Embryonic facial prominence (tissue), 1 donor: ENCODE data around the gene HPS1.
"Not testable (repeated sequence)": the region's sequence is repeated elsewhere in the genome, so short reads cannot be mapped to it uniquely, and the experiment has no call there.

Source experiments
- DNase-seq: peaks from one replicate; pipeline ENCODE4 v3.0.0-alpha.2; 2016; ENCODE audit errors: extremely low spot score

HPS1 gene

DNA sequence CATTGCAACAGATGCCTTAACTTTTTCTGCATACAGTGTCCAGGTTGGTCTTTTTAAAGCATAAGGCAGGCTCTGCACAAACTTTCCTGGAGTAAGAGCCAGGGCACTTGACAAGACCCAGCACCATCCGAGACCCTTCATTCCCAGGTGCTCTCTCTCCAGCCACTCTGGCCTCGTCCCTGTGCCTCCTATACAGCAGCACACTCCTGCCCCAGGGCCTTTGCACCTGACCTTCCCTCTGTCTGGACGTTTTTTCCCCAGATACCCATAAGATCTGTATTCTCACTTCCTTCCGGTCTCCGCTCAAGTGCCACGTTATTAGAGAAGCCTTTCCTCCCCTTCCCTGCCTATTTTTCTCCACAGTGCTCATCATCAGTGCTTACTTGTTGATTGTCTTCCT, 57.3 kb downstream of the HPS1 start:
- no peak for DNase-seq

DNA sequence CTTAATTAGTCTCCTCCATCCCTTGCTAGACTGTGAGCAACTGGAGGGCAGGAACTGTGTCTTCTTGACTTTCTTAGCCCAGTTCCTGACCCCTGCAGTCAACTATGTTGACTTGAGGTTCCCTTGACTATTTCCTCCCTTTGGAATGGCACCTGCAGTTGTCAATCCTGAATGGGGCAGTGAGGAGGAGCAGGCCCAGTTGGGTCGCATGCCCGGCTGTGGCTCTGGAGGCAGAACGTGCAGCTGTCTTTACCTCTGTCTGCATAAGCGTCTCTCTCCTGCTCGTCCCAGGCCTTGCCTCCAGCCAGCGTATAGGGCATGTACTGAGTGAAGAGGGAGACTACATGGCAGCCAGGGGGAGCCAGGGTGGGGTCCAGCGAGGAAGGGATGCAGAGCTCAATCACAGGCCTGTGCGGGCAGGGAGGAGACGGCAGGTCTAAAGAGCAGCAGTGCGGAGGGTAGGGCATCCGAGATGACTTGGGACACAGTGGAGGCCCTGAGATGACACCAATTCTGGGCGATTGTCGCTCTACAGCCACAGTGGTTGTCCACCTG, 58.6 kb downstream of the HPS1 start:
- no peak for DNase-seq

- no peak for DNase-seq
Observed at GRCh38 chr10:98384531-98385133, 62.1 kb downstream of the HPS1 start.

DNA sequence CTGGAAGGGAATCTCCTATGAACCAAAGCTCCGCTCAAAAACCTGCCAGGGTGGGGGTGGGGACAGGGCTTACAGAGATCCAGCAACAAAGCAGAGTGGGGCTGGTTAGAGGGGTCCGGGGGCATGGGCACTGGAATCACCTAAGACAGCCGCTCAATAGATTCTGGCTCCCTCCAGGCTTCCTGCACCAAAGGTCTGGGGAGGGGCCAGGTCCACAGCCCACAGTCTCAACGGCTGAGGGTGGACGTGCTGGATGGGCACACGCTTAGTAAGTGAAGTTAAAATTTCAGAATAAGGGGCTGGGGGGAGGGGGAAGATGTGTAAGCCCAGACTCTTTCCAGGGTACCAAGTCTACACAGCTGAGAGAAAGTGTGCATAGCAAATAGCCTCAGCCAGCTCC, 62.9 kb downstream of the HPS1 start:
- no peak for DNase-seq

DNA sequence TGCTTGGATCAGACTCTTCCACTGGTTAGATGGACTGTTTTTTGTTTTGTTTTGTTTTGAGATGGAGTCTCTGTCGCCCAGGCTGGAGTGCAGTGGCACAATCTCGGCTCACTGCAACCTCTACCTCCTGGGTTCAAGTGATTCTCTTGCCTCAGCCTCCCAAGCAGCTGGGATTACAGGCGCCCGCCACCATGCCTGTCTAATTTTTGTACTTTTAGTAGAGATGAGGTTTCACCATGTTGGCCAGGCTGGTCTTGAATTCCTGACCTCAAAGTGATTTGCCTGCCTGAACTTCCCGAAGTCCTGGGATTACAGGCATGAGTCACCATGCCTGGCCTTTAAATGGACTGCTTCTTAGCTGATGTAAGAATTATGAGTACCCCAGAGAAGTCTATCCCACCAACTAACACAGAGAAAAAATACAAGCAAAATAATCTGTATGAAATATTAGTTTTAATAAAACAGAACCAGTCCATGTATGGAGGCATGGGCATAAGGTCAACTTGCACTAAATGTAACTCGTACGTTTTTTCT, 63.5 kb downstream of the HPS1 start:
- not testable (repeated sequence) for DNase-seq

DNA sequence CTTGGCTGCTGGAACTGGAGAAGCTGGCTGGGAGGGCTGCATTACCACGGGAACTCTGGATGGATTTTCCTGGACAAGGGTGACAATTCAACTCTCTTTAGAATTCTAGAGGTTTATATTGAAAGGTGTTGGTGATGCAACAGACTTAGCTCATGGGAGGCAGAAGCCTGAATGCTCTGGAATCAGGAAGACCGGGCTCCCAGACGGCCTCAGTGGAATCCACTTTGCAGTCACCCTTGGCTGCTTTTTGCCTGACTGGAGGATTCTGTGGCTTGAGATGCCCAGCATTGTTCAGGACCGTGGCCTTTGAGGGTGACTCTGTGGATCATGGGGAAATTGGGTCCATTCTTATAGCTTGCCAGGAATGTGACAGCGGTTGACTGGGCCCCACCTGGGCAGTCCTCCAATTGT, 64.0 kb downstream of the HPS1 start:
- DNase-seq, result no peak

DNA sequence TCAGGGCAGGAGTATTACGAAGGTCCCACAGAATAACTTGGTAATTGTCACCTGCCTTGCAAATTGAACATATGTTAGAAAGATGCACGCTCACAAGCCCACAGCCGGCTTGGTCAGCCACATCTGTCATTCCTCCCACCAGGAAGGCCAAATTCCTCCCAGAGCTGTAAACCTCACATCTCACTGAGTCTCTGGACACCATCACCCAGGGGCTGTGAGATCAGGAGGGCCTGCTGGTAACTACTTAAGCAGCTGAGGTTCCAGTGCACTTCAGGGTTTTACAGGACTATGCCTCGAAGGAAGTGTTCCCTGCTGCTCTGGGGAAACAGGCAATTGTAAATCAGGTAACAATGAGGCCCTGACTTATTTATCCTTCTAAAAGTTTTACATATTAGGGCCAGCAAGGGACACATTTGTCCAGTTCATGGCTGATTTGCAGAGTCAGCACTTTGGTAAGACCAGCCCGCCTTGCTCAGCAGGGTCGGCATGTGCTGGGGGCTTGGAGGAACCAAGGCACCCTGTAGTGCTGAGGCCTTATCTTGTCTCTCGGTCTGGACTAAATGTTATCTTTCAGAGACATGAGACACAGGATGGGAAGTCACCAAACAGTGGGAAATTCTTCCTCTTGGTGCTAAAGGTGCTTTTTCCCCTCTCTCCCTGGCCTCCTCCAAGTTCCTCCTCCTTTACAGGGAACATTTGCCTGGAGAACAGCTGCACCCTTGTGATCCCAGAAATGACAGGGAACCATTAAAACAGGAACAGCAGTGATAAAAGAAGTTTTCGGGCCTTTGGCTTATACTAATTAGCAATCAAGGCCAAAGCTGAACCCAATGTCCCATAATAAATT, 66.0 kb downstream of the HPS1 start:
- DNase-seq, result no peak

GRCh38 chr10:98378722-98379121, 68.0 kb downstream of the HPS1 start:
- DNase-seq, result no peak

GRCh38 chr10:98377536-98377935, 69.2 kb downstream of the HPS1 start:
- no peak for DNase-seq

GRCh38 chr10:98377001-98377400, 69.7 kb downstream of the HPS1 start:
- no peak for DNase-seq

- no peak for DNase-seq
Observed at GRCh38 chr10:98376485-98376884, 70.2 kb downstream of the HPS1 start.

DNA sequence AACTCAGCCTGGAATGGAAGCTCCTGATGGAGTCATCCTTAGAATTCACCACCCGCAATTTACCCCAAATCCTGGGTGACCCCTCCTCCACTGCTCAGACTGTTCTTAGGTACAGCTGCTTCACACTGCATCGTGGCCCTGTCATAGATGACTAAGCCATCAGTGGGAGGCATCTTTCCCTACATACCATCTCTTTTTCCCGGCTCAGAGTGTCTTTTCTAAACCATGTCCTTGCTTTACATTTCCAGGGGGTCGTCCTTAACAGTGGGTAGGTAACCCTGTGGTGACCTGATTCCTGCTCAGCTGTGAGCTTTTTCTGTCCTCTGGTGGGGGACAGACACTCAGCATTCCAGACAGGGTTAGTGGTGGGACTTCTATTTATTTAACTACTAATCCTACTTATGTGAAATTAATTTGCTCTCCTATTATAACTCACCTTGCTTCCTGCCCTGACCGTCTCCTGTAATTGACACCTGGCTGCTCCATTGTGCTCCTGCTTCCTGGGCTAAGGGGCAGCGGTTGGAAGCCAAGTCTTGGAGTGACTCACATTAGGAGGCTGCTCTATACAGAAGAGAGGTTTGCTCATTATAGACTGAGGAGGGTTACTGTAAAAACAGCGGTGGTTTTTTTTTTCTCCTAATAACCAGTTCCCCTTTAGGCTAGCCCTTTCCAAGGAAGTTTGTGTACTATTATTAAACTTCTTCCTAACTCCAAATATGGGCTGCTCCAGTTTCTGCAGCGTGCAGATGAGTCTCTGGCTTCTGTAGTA, 72.3 kb downstream of the HPS1 start:
- no peak for DNase-seq

DNA sequence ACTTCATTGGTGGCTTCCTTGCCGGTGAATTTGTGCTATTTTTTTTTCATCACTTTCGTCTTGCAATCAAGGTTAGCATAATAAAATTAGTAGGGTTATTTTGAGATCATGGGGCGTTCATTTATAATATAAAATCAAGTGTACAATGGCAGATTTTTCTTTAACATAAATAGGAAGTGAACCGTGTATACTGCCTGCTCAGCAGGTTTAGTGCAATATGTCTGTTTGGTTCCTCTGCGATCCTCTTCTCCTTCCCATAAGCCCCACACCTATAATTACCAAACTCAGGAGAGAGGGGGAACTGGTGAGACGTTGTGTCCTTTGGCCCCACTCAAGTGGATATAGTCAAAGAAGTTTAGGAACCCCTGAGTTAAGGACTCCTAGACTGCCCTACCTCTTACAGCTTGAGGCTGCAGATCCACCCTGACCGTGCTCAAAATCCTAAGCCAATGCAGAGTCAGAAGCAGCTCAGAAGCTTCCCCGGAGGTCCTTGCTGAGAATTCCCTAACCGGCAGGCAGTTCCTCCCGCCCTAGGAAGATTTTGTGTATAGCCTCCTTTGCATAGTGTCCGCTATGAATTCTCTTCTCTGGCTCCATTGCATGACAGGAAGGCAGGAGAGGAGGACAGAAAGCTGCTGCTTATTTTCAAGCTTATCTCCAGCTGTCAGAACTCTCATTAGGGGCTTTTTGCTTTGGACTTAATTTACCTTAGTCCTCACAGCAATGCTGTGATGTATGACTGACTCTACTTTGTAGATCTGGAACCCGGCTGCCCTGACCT, 73.3 kb downstream of the HPS1 start:
- no peak for DNase-seq

DNA sequence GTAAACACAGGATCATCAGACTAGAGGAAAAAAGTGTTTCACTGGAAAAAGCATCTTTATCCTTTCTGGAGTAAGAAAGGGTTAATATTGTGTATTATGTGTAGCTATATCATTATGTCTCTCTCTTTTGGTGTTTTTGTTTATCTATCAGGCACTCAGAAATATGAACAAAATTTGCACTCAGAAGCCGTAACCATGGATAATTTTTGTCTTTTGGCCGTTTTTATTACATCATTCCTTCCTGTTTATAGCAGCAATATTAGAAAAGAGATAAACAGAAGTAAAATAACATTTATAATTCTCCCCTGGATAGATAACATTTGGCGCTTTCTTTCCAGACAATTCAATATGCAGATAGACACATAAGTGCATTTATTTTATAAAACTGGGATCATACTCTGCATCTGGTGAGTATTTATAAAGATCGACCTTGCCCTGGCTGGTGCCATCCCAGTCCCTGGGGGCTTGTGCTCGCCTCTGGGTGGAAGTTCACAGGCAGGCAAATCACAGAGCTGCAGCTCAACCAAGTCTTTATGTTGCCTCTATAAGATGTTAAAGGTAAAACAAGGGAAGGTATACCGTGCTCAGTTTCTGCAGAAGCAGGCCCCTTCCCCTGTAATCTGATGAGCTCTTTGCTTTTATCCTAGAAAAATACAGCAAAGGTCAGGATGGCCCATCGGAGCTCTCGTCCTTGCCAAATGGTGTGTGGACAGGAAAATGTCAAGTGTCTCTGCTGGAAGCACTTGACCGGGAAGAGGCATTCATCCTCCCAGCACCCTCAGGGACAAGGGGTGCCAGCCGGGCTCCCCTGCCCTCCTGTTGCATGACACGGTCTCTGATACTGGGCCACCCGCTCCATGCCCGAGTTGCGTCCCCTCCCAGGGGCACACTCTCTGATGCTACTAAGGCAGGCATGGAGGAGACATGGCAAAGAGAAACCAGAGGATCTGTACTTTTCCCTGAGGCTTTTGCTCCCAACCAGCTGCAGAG, 75.6 kb downstream of the HPS1 start:
- DNase-seq, result no peak

GRCh38 chr10:98369801-98370200, 76.9 kb downstream of the HPS1 start:
- no peak for DNase-seq

DNA sequence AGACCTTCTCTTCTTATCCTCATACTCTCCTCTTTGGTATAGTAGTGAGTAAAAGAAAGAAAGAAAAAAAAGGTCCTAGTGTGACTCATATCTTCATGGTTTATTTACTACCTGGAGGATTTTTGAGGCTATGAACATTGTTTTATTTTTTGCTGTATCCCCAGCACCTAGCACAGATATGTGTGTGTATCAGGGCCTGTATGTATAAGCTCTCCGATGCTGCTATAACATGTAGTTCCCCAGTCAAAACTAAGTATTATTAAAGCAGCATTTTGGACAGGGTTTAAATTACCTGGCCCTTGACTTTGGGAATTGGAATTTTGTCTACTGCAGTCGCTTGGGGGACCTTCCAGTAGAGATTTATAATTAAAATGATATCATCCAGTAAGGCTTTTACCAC, 78.1 kb downstream of the HPS1 start:
- no peak for DNase-seq

DNA sequence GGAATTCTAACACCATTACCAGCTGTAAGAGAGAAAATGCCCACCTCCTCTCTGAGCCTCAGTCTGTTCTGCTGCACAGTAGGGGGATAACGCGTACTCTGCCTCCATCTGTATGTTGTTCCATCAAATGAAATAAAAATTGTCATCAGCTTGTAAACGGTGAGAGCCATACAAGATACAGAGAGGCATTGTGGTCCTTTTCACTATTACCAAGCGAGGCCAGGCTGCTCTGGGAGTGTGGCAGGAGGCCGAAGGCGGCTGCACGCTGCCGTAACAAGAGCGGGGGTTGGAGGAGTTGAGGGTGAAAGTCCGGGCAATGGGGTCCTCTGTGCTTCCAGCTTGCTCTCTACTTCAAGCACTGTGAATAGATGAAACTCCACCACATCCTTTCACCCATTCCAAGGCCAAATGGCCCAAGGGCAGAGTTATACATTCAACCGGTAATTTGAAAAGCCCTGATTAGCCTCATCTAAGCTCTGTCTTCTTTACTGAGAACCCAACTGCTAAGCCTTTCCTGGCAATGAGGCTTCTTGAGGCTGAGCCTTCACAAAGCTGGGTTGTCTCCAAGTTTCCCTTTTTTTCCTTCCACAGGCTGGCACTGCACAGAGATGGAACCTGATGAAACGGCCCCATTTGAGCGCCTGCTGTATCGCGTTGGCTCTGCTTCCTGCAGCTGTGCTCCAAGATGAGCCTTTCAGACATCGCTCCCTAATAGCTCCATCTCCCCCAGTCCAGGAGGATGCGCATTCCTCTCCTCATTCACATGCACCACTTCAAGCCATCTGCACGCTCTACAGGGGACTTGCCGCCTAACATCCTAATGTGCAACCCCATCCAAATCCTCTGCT, 78.9 kb downstream of the HPS1 start:
- DNase-seq, result no peak
